Stimulated activated CD4-positive, alpha-beta T cell treated with anti-CD3 and anti-CD28 coated beads, Interleukin-15, amount 100 ng/mL, for 1 hour (primary cell): ENCODE data around the gene PHYH.
"Not testable (repeated sequence)": the region's sequence is repeated elsewhere in the genome, so short reads cannot be mapped to it uniquely, and the experiment has no call there.

Experiments
- DNase-seq, 2 donors: peaks; one replicate each; pipeline ENCODE4 v3.0.0-alpha.2; 2020; ENCODE audit warnings: low read depth in 1 of 2, low spot score in 1 of 2

Gene PHYH

GRCh38 chr10:13272164-13272571, 27.7 kb downstream of the PHYH start:
- DNase-seq, result no peak

DNA sequence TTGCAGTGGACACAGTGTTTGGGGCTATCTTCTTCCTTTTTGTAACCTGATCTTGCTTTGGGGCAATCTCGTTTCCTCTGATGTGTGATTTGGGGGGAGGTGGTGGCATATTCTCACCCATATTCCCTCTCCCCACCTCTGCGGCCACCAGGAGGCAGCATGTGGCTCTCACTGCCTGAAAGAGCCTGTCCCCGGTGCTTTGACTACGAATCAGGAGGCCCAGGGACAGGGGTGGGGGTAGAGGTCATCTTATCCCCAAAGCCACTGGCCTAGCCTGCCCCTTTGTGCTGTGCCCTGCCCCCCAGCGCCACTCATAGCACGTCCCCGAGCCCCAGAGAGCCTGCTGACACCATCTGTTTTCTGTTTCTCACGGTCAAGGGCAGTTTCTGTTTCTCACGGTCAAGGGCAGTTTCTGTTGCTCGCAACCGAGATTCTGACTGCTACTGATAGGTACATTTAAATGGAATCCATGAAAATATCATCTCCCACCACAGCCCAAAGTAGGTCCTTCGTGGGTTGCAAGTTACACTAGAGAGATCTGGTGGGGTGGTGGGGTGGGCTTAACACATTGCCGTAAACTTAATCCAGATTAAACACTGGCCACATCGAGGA, 28.2 kb downstream of the PHYH start:
- peak; percentile 11 to 16 for DNase-seq

DNA sequence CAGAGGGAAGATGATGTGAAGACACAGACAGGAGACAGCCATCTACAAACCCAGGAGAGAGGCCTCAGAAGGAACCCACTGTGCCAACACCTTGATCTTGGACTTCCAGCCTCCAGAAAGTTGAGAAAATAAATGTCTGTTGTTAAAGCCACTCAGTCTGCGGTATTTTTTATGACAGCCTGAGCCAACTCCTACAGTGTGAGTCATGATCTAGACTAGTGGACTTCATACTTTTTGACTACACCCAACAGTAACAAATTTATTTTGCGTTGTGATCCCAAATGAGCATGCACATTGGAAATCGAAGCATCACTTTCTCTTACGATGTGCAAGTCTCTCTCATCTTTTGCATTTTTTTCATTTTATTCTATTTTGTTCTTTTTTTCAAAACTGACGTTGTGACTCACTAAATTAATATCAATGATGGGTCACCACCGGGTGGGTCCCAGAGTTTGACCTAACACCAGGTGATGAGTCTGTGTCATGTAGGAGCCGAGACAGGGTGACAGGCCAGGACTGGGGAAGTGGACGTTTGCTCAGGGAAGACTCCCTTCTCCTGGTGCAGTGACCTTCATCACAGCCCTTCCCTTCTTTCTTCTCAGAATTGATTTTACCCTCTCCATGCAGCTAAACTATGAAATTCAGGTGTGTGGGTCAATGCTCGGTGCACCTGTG, 28.9 kb downstream of the PHYH start:
- no peak for DNase-seq

GRCh38 chr10:13268841-13269240, 31.0 kb downstream of the PHYH start:
- no peak for DNase-seq

DNA sequence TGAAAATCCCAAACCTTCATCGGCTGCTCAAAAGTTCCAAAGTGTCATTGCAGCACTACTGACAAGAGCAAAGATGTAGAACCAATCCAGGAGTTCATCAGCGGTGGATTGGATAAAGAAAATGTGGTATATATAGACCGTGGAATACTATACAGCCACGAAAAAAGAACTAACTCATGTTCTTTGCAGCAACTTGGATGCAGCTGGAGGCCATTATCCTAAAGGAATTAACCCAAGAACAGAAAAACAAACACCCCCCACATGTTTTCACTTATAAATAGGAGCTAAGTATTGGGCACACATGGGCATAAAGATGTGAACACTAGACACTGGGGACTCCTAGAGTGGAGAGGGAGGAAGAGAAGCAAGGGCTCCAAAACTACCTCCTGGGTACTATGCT, 31.6 kb downstream of the PHYH start:
- DNase-seq, result no peak

- DNase-seq, result no peak
Observed at GRCh38 chr10:13263591-13263990, 36.3 kb downstream of the PHYH start.

DNA sequence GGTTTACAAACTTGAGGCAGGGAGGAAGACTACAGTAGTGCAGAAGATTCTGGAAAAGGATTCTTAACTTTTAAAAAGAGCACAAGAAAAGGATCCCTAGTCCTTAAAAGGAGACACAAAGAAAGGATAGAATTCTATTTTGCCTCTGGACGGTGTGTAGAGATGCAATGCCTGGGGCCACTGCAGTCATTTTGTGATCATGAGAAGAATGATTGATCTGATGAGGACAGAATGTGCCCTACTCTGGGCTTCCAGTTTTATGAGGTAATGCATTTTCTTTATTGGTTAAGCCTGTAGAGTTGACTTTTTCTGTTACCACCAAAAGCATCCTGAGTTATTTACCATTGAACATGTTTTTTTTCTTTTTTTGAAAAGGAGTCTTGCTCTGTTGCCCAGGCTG, 37.4 kb downstream of the PHYH start:
- DNase-seq, result no peak

- DNase-seq, result no peak
Observed at GRCh38 chr10:13257621-13258140, 42.2 kb downstream of the PHYH start.

DNA sequence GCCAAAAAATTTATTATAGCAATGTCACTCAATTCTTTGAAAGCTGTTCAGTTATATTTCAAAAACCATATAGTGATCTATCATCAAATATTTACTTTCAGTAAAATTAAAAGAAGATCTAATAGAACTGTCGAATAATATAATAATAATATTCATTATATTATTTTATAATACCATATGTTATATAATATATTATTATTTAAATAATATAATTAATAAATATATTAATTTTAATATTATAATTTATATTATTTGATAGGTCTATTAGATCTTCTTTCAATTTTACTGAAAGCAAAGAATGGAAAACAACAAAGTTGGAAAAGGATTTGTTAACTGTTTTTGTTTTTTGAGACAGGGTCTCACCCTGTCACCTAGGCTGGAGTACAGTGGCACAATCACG, 43.2 kb downstream of the PHYH start:
- DNase-seq, result no peak

GRCh38 chr10:13253726-13254125, 46.1 kb downstream of the PHYH start:
- DNase-seq, result no peak

DNA sequence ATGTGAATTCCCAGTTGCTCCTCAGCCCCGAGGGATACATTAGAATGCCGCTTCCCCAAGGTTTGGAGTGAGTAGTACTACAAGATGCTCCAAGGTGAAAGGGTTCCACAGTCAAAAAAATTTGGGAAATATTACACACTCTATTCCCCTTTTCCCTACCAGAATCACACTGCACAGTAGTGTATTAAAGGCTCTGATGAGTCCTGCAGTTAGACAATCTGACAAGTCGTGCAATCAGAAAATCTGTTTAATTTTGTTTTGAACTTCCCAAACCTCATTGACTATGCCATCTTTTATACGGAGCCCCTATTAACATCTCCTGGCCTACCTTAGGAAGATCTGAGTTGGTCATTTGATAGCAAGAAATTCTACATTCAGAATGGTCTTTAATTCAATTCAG, 52.1 kb downstream of the PHYH start:
- no peak for DNase-seq

- DNase-seq, result no peak
Observed at GRCh38 chr10:13247246-13247645, 52.6 kb downstream of the PHYH start.

GRCh38 chr10:13242260-13242659, 57.6 kb downstream of the PHYH start:
- not testable (repeated sequence) for DNase-seq

DNA sequence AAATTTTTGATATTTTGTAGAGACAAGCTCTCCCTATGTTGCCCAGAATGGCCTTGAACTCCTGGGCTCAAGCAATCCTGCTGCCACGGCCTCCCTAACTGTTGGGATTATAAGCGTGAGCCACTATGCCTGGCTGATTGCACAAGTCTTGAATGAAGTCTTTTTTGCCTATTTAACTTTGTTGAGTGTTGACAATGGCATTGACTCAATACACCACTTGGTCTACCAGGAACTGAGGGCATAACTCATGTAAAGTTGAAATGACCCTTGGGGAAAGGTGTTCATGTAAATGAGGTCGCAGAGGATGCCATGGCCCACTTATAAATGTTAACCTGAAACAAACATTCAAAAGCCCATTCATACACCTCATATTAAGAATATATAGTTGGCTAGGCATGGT, 58.3 kb downstream of the PHYH start:
- no peak for DNase-seq

GRCh38 chr10:13239923-13240322, 59.9 kb downstream of the PHYH start:
- DNase-seq, result no peak

GRCh38 chr10:13238271-13239077, 61.4 kb downstream of the PHYH start:
- DNase-seq, result no peak

DNA sequence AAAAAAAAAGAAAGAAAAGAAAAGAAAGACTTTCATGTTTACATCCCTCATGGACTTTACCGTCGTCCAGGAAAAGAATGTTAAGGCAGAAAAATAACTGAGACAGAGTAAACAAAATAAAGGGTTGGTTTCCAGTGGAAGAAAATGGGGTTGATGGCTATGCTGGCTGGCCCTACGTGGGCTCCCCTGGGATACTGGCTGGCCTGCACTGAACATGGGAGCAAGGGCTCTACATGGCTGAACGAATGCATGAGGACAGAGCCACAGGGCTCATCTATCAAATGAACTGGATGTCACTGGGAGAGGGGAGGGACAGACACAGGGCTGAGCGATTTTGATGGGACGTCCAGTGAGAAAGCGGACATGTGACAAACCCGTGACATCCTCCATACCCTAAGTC, 63.2 kb downstream of the PHYH start:
- DNase-seq, result no peak

GRCh38 chr10:13234736-13235135, 65.1 kb downstream of the PHYH start:
- DNase-seq, result not testable (repeated sequence)

DNA sequence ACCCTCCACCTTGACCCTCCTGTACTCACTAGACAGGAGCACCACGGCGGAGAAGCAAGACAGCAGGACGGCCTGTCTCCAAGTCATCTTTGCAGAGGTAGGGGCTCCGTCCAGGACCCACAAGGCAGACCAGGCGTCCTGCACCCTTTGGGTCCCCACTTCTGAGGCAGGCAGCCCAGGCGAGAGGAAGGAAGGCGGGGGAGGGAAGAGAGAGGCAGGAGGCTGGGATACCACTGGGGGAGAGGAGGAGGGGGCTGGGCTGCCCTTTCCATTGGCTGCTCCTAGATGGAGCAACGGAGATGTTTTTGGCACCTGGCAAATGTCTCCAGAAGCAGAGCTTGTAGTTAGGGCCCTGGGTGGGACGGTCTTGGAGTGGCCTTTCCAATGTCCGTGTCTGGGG, 65.7 kb downstream of the PHYH start, which contains the start of gene UCMA:
UCMA (minus strand) TSS at position 203 of the 400 bp plus-strand sequence; CDS start at position 87, 116 bp downstream.
- no peak for DNase-seq

DNA sequence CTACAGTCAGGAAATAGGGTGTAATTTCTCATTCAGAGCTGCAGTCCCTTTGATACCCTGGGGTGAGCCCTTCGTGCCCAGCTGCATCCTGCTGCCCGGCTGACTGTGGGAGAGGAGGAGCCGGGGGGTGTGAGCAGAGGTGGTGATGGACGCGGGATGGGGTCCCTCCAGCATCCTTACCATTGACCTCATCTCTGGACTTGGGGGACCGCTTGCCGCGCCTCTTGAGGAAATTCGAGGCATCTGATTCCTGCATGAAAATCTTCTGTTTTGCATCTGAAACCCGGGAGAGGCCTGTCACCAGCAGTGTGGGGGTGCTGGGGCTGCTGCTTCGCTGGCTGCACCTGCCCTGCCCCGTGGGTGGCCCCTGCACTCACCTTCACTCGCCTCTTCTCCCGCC, 66.5 kb downstream of the PHYH start:
- no peak for DNase-seq

GRCh38 chr10:13231808-13232207, 68.1 kb downstream of the PHYH start:
- no peak for DNase-seq

- DNase-seq, result no peak
Observed at GRCh38 chr10:13231190-13231589, 68.7 kb downstream of the PHYH start.
